WERI-Rb-1 (cell line): ENCODE measurements around the gene MRGPRD.

Experiments
- DNase-seq: peaks from one replicate; pipeline ENCODE4 v3.0.0-alpha.2; 2020
- H3K27ac ChIP-seq: fragments of 250-450 bp; sonication (Bioruptor Pico); 2 replicates; pipeline ENCODE4 v1.5.1; 2020; ENCODE audit warnings: mild to moderate bottlenecking, moderate library complexity
- H3K27me3 ChIP-seq: fragments of 250-450 bp; sonication (Bioruptor Pico); 2 replicates; pipeline ENCODE4 v1.5.1; 2021; ENCODE audit warnings: mild to moderate bottlenecking, low read depth, moderate library complexity; ENCODE audit not compliant: insufficient read depth, severe bottlenecking
- H3K36me3 ChIP-seq: fragments of 250-450 bp; sonication (Bioruptor Pico); 2 replicates; pipeline ENCODE4 v1.5.1; 2020; ENCODE audit warnings: mild to moderate bottlenecking, moderate library complexity
- H3K4me3 ChIP-seq: 2 replicates; pipeline ENCODE4 v1.5.1; 2011; ENCODE audit warnings: low read depth, mild to moderate bottlenecking, control low read depth, low read length
- H3K9me3 ChIP-seq: fragments of 250-450 bp; sonication (Bioruptor Pico); 2 replicates; pipeline ENCODE4 v1.5.1; 2021; ENCODE audit warnings: mild to moderate bottlenecking, moderate library complexity; ENCODE audit not compliant: severe bottlenecking
- TF ChIP-seq, protein P1 (sequence below): IDR thresholded peaks from 2 replicates; pipeline ENCODE4 v1.5.1; 2011; ENCODE audit warnings: low read depth, mild to moderate bottlenecking, control low read depth, inconsistent platforms, low read length

The MRGPRD gene

GRCh38 chr11:69018924-69019323 is 38.1 kb upstream of the MRGPRD start:
- DNase-seq = no peak
- Histone ChIP-seq H3K27me3 (no peaks in the 10 kb centered on the region), H3K9me3 (no peaks in the 10 kb centered on the region), H3K36me3 (no peaks in the 10 kb centered on the region), H3K4me3 (no peak overlapping the region), H3K27ac (no peak overlapping the region)
- TF ChIP-seq, protein P1, sequence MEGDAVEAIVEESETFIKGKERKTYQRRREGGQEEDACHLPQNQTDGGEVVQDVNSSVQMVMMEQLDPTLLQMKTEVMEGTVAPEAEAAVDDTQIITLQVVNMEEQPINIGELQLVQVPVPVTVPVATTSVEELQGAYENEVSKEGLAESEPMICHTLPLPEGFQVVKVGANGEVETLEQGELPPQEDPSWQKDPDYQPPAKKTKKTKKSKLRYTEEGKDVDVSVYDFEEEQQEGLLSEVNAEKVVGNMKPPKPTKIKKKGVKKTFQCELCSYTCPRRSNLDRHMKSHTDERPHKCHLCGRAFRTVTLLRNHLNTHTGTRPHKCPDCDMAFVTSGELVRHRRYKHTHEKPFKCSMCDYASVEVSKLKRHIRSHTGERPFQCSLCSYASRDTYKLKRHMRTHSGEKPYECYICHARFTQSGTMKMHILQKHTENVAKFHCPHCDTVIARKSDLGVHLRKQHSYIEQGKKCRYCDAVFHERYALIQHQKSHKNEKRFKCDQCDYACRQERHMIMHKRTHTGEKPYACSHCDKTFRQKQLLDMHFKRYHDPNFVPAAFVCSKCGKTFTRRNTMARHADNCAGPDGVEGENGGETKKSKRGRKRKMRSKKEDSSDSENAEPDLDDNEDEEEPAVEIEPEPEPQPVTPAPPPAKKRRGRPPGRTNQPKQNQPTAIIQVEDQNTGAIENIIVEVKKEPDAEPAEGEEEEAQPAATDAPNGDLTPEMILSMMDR = no peak

GRCh38 chr11:69017951-69018350 is 37.2 kb upstream of the MRGPRD start:
- H3K36me3 ChIP-seq = no peaks in the 10 kb centered on the region
- no peak for DNase-seq
- H3K27ac ChIP-seq = no peak overlapping the region
- H3K27me3 ChIP-seq = no peaks in the 10 kb centered on the region
- H3K9me3 ChIP-seq = no peaks in the 10 kb centered on the region
- no peak overlapping the region for H3K4me3 ChIP-seq
- TF ChIP-seq, protein P1 = no peak

DNA sequence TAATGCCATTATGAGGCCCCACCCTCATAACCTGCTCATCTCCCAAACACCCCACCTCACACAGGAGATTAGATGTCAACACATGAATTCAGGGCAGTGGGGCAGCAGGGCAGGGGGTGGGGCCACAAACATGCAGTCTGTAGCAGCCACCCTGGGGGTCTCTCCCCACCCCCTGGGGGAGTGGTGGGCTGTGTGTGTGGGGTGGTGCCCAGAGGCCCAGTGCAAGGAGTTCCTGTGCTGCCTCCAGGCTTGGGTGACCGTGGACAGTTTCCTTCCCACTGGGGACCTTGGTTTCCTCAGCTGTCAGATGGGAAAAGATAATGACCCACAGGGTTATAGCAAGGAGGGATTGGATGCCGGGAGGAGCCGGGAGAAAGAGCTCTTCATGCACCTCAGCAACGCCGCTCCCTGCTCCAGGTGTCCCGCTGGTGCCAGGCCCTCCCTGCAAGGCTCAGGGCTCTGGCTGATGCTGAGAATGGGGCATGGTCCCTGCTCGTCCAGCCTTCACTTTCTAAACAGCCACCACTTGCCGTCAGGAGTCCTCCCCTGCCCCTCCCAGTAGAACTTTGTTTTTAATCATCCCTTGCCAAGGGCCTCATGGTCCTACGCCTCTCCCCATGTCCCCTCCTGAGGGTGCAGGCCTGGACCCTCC is 34.2 kb upstream of the MRGPRD start:
- Histone ChIP-seq H3K4me3 (no peak overlapping the region), H3K9me3 (no peaks in the 10 kb centered on the region), H3K36me3 (no peaks in the 10 kb centered on the region), H3K27ac (no peak overlapping the region), H3K27me3 (no peaks in the 10 kb centered on the region)
- TF ChIP-seq, protein P1 = no peak
- DNase-seq = no peak

DNA sequence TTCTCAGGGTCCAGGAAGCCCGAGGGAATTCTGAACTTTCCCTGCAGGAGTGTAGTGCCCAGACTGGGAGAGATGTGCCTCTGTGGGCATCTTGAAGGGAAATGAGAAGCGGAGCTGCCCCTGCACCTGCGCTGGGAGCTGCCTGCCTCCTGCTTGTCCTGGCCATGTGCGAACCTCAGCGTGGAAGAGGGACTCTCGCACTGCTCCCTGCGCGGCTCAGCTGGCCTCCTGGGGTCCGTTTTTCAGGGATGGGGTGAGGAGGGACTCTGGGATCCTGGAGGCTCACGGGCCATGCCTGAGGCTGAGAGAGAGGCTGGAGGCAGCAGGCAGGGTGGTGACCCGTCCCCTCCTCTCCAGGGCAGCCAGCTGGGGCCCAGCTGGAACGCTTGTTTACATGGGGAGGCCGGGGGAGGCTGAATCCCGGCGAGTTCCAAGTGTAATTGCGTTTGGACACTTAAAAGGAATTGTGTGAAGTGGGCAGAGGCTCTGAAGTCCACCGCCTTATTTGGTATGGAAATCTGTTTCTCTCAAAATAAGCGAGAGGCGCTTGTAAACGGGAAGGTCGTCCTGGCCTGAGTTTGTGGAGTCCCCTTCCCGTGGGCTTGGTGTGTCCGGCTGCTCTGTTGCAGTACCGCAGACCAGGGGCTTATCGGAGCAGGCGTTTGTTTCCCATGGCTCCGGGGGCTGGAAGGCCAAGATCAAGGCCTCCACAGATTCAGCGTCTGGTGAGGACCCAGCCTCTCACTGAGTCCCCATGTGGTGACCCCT is 33.5 kb upstream of the MRGPRD start:
- Histone ChIP-seq H3K9me3 (no peaks in the 10 kb centered on the region), H3K4me3 (no peak overlapping the region), H3K27me3 (no peaks in the 10 kb centered on the region), H3K36me3 (no peaks in the 10 kb centered on the region), H3K27ac (no peak overlapping the region)
- no peak for DNase-seq
- TF ChIP-seq, protein P1 = no peak

DNA sequence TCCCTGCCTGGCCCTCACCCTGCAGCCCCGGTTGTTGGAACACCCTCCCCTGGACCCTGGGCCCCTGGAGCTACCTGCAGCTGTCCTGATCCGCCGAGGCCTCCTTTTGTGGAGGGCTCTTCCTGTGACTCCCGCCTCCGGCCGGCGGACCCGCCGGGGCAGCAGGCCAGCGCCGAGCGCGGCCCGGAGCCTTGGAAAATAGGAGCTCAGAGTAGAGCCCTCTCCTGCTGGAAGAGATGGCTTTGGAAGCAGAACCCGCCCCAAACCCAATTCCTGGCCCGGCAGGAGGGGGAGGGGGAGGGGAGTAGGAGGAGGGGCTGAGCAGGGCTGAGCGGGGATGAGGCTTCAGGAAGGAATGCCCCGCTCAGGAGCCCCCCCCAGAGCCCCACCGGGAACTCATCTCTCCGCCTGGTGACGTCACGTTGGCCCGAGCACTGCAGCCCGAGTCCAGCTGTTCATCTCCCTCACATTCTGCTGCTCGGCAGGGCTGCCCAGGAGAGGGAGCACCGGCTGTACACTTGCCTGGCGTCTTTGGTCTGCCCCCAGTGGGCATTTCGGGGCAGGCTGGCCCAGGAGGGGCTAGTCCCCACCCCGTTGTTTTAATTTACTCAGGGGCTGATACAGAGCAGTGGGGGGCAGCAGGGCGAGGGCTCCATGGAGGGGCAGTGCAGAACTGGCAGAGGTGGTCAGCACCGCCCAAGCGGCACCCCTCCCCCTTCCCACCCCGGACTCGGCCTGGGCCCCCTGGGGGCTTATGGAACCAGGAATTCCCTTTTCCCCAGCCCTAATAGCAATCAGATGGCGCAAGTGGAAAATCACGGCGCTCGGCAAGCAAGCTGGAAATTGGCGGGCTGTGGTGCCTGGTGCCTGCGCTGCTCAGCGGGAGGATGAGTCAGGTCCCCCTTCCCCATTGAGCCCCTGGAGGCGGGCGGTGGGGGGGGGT is 32.5 kb upstream of the MRGPRD start, which contains the start of gene MRGPRF:
Gene MRGPRF, minus strand, starts transcription at position 238 of the 943 bp plus-strand sequence. CDS start 3,345 bp downstream, outside the sequence.
- Histone ChIP-seq H3K36me3 (no peaks in the 10 kb centered on the region), H3K27ac (no peak within 1 kb of the TSS)

More for the DNA sequence above, 32.5 kb upstream of the MRGPRD start, which contains the start of gene MRGPRF:
- no peak for DNase-seq
- TF ChIP-seq, protein P1 = peak; percentile 19; the same call in 1 of the 2 replicates
- Histone ChIP-seq H3K9me3 (no peaks in the 10 kb centered on the region), H3K27me3 (no peaks in the 10 kb centered on the region), H3K4me3 (no peak within 1 kb of the TSS)
